ENCODE measurements around the gene WWC1.
"Not testable (repeated sequence)": the region's sequence is repeated elsewhere in the genome, so short reads cannot be mapped to it uniquely, and the experiment has no call there.

Gene WWC1

GRCh38 chr5:168286863-168287262, 4.6 kb upstream of the WWC1 start:
- not testable (repeated sequence) for DNase-seq (ENCODE audit: low spot score)

DNA sequence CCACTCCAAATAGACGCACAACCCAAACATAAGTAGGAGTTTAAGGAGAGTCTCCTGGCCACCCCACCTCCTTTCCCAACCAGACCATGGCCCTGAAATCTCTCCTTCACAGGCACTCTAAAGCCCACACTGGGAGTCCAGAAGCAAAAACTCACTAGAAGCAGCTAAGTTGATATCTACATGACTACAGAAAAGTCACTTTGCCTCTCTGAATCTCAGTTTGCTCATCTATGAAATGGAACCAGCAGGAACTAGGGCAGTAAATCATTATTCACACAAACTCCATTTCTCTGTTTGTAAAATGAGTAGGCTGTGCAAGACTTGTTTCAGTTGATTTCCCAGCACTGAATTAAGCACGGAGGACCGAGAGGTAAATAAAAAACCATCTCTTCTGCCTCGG, 4.1 kb upstream of the WWC1 start:
- no peak for DNase-seq (ENCODE audit: low spot score)

DNA sequence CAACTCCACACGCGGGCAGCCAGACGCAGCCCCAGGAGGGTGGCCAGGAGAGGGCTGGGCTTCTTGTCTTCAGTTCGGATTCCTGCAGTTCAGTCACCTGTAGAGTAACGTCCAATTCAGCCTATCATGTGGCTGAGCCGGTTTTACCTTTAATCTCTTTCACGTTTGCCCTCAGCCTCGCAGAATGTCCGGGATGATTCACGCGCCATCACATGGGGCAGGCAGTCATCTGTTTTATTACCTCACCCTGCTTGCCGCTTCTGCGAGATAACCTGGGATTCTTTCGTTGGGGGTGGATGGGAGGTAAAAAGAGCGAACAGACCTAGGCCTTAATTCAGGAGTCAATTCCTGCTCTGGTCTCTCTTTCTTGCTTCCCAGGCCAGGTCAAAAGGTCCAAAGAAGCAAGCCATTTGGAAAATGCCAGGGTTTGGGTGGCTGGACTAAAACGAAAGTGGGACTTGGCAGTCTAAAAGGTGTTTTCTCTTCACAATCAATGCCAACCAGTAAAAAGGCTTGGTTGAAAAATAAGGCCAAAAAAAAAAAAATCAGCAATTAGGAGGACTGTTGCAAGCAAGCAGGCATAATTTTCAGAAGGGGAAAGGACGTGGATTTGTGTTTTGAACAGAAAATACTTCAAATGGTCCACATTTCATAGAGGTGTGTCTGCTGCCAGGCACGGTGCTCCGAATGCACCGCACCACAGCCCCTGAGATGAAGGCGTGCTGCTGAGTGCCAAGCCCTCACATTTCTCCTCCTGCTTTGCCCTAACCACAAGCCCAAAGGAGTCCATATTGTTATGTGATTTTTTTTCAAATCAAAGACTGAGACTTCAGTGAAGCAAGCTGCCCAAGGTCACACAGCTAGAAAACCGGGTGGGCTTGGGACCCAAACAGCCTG, 2.8 kb upstream of the WWC1 start:
- DNase-seq (ENCODE audit: low spot score), result no peak

GRCh38 chr5:168290902-168291341, 523 bp upstream of the WWC1 start:
- no peak for DNase-seq (ENCODE audit: low spot score)

DNA sequence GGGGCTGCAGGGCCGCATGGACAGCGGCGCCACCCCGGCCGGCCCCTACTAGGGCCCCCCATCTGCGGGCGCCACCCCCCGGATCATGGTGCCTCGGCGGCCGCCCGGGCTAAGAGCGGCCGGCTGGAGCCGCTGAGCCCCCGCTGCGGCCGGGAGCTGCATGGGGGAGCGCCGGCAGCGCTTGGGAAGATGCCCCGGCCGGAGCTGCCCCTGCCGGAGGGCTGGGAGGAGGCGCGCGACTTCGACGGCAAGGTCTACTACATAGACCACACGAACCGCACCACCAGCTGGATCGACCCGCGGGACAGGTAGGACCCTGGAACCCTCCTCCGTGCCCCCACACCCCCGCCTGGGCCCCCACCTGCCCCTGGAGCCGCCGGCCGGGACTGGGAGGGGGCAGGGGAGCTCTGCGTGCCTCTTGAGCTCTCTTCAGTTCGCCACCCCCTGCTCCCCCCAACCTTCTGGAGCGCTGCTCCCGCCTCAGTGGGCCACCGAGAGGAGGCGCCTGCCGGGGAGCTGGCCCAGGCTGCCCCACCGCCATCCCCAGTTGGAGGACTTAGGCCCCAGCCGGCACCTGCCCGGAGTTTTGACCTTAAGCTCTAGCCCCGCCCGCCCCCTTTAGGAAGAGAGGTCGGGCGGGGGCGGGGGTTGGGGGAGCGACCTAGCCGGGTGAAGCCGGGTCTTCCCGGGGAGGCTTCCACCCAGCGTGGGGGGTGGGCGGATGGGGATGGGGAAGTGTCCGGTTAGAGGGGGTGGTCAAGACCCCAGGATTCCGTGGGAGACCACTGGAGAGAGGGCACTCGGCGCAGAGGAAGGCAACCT, 730 bp downstream of the WWC1 start:
- DNase-seq (ENCODE audit: low spot score), result no peak

- no peak for DNase-seq (ENCODE audit: low spot score)
Measured at GRCh38 chr5:168292786-168293696, 1.6 kb downstream of the WWC1 start.

GRCh38 chr5:168295574-168296201, 4.2 kb downstream of the WWC1 start:
- DNase-seq (ENCODE audit: low spot score), result no peak

- no peak for DNase-seq (ENCODE audit: low spot score)
Measured at GRCh38 chr5:168296682-168297081, 5.2 kb downstream of the WWC1 start.

- no peak for DNase-seq (ENCODE audit: low spot score)
Measured at GRCh38 chr5:168298949-168299348, 7.5 kb downstream of the WWC1 start.

GRCh38 chr5:168299372-168299771, 7.9 kb downstream of the WWC1 start:
- no peak for DNase-seq (ENCODE audit: low spot score)

GRCh38 chr5:168300326-168301182, 9.1 kb downstream of the WWC1 start:
- DNase-seq (ENCODE audit: low spot score), result no peak

- DNase-seq (ENCODE audit: low spot score), result no peak
Measured at GRCh38 chr5:168301593-168302390, 10.3 kb downstream of the WWC1 start.

- no peak for DNase-seq (ENCODE audit: low spot score)
Measured at GRCh38 chr5:168302785-168303184, 11.3 kb downstream of the WWC1 start.

- DNase-seq (ENCODE audit: low spot score), result no peak
Measured at GRCh38 chr5:168303393-168304025, 12.1 kb downstream of the WWC1 start.

- no peak for DNase-seq (ENCODE audit: low spot score)
Measured at GRCh38 chr5:168304349-168304748, 12.9 kb downstream of the WWC1 start.

- DNase-seq (ENCODE audit: low spot score), result no peak
Measured at GRCh38 chr5:168305281-168305680, 13.8 kb downstream of the WWC1 start.

- DNase-seq (ENCODE audit: low spot score), result no peak
Measured at GRCh38 chr5:168307022-168307421, 15.6 kb downstream of the WWC1 start.

- no peak for DNase-seq (ENCODE audit: low spot score)
Measured at GRCh38 chr5:168307925-168308584, 16.6 kb downstream of the WWC1 start.

Measured in CD4-positive, alpha-beta T cell treated with Interleukin-15 for 4 hours (primary cell).